Measurements from ENCODE around the gene RHOT2. TPM values are rescaled to one million over a fixed set of nuclear protein-coding genes. Genes with fewer than 3 reads are reported as not detected.

Gene RHOT2
- total and polyA plus RNA-seq, 2 of the 8 experiments (the other 6 are each of a cell fraction or from before 2014, with no cell fraction given) = 149 to 194 TPM

DNA sequence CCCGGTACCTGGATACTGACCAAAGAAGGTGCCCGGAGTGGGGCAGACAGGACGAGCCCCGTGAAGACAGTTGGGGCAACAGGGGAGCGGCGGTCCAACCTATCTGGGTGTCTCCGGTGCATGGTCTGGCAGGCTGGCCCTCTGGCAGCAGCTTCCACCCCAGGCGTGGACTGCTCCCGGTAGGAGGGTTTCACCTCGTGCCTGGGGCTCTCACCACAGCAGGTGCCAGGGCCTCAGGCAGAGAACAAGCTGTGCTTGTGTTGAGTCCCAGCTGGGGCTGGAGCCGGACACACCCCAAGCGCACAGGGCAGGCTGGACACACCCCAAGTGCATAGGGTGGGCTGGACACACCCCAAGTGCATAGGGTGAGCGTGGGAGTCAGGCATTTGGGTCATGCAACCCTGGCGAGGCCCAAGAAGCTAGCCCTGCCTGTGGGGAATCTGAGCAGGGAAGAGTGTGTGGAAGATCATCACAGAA is 39.2 kb downstream of the RHOT2 start (continued):
- TF ChIP-seq CHD7 (IDR thresholded peaks at IDR 0.05; ENCODE audit: insufficient replicate concordance, low read length) (no peak), CREB1 (IDR thresholded peaks at IDR 0.05) (no peak), RXRA (IDR thresholded peaks at IDR 0.05; ENCODE audit: insufficient read depth, low read depth, low read length) (no peak), SIX5 (IDR thresholded peaks at IDR 0.05; ENCODE audit: low read depth, low read length) (no peak), CHD1 (IDR thresholded peaks at IDR 0.05; ENCODE audit: low read depth, low read length) (no peak)

Data from H1 (cell line).